ELR (cell line): ENCODE results near the gene MKRN1.
"Not testable (repeated sequence)": the region's sequence is repeated elsewhere in the genome, so short reads cannot be mapped to it uniquely, and the experiment has no call there.

Source experiments
- DNase-seq: peaks from one replicate; pipeline ENCODE4 v3.0.0-alpha.2; 2015; ENCODE audit warnings: low read depth

The MKRN1 gene, protein sequence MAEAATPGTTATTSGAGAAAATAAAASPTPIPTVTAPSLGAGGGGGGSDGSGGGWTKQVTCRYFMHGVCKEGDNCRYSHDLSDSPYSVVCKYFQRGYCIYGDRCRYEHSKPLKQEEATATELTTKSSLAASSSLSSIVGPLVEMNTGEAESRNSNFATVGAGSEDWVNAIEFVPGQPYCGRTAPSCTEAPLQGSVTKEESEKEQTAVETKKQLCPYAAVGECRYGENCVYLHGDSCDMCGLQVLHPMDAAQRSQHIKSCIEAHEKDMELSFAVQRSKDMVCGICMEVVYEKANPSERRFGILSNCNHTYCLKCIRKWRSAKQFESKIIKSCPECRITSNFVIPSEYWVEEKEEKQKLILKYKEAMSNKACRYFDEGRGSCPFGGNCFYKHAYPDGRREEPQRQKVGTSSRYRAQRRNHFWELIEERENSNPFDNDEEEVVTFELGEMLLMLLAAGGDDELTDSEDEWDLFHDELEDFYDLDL

DNA sequence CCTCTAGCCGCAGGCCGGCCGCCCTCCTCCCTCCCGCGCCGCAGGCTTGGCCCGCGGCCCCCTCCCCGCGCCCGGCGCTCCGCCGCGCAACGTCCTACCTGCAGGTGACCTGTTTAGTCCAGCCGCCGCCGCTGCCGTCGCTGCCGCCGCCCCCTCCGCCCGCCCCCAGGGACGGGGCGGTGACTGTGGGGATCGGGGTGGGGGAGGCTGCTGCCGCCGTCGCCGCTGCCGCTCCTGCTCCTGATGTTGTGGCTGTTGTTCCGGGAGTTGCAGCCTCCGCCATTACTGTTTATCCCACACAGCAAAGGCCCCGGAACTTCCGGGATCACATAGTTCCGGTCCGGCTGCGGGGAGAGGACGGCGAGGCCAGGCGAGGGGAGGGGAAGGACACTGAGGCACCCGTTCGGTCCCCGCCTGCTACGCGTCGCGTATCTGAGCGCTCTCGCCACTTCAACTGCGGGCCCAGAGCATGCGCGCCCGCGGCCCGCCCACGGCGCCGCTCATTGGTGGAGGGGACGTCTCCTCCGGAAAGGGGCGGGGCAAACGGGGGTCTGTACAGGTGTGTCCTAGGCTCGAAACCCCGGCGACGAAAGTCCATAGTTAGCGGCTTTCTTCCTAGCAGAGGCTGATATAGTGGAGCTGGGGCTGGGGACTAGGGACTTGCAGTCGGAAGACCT is at the start of gene MKRN1:
Gene MKRN1, minus strand, starts transcription at position 444 of the 677 bp plus-strand sequence. Its CDS starts 161 bp downstream, at position 283.
- DNase-seq = peak; percentile 90

DNA sequence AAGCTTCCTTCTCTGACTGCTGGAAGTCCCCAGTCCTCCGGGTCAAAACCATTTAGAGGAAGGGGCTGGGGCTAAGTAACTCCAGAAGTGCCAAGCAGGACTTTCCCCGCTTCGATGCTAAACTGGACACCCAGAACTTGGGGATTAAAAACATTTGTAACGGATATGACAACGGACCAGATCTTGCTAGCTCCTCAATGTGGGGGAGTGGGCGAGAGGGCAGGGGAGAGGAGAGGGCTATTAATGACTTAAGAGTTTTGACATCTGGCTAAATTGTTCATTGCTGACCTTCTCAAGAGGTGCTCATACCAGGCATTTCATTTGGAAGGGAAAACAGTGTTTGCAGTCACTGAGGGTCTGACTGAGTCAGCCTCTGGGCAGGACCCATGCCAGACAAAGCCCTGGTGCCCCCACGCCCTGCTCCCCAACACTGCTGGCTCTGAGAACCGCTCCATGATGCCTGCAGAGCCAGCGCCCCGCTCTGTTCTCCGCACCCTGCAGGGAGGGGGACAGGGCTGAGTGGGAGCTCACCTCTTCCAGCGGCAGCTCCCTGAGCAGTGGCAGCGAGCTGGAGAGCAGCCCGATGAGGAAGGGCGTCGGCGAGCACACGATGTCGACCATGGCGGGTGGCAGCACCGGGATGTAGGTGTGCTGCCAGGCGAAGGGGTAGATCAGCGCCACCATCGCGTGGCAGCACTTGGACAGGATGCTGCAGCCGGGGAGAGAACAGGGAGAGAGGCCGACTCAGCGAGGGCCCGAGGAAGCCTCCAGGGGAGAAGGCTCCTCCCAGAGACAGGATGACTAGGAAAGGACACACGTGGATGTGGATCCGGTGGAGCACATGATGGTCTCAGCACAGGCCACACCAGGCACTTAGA is 47.7 kb upstream of the MKRN1 start:
- DNase-seq = peak; percentile 15

DNA sequence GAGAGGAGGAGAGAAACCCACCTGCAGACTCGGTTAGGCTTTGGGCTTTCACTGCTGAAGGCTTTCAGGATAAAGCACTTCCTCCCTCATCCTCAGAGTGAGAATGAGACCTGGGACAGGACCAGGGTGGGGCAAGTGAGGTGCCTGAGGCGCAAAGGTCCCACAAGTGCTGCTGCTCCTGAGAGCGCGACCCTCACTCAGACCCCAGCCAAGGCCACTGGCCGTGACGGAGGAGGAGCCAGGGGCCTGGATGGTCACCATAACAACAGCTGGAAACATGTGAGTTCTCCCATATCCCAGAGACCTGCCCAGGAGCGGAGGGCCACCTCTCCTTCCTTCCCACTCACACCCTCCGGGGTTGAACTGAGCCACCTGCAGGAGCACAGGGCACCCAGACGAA is 46.9 kb upstream of the MKRN1 start:
- DNase-seq = no peak

DNA sequence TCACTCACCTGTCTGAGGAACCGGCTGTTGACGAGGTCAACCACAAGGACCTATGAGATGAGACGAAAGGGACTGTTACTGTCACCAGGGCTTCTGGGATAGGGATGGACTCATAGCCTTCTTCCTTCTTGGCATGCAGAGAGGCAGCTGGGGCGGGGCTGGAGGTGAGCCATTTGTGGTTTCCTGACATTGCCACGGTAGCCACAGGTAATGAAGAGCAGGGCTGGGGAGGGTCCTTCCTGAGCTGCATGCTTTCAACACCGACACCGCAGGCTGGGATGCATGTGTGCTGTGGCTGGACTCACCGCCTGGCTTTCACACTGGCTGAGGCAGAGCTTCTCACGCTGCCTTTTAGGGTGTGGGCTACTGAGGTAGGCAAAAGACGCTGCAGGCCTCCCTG is 46.4 kb upstream of the MKRN1 start:
- DNase-seq = peak; percentile 19

DNA sequence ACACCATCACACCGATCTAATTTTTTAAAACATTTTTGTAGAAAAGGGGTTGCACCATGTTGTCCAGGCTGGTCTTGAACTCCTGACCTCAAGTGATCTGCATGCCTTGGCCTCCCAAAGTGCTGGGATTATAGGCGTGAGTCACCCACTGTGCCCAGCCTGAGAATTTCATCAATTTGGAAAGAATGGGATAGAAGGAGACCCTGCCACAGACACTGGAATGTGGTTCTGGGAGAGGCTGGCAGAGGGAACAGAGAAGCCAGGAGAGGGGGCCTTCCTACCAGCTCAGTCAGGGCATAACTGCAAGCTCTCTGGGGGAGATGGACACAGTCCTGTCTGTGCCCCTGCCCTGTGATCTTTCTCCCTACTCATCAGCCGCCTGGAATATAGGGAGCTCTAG is 42.1 kb upstream of the MKRN1 start:
- DNase-seq = no peak

DNA sequence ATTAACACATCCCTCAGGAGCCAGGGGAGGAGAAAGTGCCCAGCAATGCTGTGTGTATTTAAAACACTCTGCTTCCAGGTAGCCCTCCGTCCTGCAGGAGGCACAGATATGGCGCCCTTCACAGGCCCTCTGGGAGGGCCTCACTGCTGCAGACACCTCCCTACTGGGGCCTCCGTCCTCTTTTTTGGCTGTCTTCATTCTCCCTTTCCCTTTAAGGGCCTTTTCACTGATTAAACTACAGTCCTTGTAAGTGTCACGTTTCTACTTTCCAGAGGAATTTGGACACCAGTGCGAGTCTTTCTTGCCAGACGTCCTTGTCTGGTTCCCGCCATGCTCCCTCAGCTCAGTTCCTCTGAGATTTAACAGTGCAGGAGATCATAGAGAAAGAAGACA is 39.7 kb upstream of the MKRN1 start:
- no peak for DNase-seq

DNA sequence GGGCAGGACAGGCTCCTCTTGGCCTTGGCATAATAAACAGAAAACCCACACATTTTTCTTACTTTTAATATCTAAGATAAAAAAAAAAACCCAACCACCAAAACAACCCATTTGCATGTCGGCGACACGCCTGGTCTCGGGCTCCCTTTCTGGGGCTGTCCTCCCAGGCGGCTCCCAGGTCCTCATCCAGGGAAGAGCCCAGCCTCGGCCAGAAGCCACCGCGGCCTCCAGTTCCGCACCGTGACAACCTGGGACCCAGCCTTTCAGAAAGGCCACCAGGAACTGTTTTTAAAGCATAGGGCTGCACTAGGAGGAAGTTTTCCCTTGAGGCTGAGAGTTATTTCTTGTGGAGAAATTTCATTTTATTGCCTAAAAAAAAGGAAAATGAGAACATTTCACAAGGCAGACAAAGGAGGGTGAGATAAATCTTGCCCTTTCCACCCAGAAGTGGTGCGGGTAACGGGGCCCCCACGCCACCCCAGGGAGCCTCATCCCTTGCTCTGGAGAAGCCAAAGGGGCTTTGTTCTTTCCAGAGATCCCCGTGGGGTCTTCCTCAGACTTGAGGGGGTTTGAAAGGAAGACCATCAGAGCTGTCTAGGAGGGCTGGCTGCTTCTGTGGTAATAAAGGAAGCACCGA is 39.2 kb upstream of the MKRN1 start:
- DNase-seq = no peak

DNA sequence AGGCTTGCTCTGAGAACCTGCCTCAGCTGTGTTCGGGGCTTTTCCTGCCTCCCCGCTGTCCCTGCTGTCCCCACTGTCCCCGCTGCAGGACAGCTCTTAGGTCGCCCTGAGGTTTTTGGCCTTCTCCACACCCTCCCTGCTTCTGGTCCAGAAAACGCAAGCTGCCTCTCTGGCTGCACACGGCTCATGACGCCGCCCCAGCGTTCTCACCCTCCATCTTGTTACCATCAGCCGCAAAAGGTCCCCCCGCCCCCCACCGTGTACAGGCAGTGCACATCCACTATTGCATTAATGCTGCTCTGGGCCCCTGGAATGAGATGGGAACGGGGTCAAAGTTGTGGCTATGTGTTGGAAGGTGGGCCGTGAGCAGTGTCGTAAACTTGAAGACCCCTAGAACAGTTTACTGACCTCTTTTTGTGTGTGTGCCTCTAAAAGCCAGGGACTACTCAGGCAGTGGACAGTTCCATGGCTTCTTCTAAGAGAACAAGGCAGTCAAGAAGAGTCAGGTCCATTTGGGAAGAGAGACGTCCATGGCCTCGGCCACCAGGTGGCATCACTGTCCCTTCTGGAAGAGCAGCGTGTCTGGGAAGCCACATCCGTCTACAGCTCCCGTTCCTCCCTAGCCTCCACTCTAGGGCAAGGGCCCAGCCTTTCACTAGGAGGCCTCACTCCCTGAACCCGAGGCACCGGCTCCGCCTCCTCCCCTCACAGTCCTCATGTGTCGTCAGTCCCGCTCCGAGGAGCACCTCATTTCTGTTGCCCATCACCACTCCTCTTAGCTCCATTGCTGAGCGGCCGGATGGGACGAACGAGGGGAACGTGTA is 38.5 kb upstream of the MKRN1 start:
- peak; percentile 92 for DNase-seq

DNA sequence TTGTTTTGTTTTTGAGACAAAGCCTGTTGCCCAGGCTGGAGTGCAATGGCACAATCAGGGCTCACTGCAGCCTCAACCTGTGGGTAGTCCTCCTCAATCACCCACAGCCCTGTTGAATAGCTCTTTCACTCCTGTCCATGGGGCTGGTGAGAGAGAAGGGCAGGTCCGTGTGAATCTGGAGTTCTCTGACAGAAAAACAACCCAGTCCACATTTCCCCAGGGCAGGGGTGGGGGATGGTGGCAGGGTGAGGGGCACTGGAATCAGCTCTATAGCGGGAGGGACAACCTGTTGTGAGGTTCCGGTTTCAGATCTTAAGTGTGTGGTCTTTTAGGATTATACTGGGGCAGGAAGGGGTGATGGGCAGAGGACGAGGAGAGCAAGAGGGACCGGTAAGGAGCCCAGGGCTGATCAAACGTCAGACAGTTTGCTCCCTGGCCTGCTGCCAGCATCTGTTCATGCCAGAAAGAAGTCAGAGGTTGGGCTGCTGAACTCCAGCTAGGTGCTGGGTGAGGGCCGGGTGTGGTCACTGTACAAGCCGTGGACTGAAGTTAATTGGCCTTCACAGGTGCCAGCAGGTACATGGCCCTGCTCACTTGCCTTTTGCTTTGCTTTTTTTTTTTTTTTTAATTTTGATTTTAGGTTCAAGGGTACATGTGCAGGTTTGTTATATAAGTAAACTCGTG is 33.2 kb upstream of the MKRN1 start:
- DNase-seq = peak; percentile 12

DNA sequence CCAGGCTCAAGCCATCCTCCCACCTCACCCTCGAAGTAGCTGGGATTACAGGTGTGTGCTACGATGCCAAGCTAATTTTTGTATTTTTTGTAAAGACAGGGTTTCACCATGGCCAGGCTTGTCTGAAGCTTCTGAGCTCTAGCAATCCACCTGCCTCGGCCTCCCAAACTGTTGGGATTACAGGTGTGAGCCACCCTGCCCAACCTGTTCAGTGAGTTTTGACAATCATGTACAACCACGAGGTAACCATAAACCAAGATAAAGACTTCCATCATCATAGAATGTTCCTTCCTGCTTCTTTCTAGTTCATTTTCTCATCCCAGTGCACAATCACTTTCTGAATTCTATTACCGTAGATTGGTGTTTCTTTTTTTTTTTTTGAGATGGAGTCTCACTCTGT is 30.5 kb upstream of the MKRN1 start:
- DNase-seq = no peak

DNA sequence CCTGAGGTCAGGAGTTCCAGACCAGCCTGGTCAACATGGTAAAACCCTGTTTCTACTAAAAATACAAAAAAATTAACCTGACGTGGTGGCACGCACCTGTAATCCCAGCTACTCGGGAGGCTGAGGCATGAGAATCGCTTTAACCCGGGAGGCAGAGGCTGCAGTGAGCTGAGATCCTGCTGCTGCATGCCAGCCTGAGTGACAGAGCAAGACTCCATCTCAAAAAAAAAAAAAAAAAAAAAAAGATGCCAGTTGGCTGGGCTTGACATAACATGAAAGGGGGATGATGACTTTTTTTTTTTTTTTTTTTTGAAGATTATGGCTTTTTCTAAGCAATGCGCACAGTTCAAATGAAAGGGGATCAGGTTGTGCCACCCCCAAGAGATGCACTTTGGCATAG is 28.3 kb upstream of the MKRN1 start:
- DNase-seq = not testable (repeated sequence)

DNA sequence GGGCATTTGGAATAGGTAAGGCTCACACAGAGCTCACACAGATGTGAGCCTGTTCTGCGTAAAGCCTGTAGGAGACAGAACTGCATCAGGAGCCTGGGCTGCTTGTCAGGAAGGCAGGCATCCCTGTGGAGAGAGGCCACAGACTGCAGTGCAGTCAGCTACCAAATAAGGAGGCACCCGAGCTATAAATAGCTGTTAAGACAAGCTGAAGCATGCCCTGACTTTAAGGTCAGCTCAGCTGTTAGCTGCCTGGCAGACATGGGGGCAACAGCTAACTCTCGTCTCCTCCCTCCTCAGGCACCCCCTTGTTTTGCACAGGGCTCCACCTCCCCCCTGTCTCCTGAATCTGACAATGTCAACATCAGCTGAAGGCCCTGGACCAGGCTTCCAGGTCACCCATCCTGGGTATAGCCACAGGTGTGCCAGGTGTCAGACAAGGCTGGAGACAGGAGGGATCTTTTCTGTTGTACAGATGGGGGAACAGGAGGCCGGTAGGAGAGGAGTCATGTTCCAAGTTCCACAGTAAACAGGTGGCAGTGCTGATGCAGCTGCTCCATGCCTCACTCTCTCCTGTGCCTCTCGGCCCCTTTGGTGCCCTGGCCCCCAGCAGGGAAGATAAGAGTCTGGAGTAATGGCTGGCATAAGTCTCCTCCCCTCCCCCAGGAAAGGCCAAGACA is 27.6 kb upstream of the MKRN1 start:
- peak; percentile 12 for DNase-seq

DNA sequence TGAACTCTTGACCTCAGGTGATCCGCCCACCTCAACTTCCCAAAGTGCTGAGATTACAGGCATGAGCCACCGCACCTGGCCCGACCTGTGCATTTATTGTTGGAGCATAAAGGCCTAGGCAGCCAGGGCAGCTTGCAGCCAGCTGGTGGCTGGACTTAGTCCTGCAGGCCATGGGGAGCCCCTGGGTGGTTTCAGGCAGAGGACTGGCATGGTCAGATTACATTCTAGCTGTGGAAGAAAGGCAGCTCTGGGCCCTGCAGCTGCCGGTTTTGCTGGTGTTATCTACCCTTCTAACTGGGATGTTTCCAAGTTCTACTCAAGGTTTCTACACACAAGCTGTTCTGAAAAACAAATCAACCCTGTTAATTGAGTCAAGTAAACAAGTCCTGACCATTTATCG is 22.7 kb upstream of the MKRN1 start:
- no peak for DNase-seq

DNA sequence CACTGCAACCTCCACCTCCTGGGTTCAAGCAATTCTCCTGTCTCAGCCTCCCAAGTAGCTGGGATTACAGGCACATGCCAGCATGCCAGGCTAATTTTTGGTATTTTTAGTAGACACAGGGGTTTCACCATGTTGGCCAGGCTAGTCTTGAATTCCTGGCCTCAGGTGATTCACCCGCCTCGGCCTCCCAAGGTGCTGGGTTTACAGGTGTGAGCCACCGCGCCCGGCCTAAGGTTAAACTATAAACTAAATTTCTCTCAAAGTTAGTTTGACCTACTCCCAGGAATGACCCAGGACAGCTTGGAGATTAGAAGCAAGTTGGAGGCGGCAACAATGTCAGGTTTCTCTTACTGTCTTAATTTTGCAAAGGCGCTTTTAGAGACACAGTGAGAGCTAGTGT is 18.5 kb upstream of the MKRN1 start:
- DNase-seq = not testable (repeated sequence)

DNA sequence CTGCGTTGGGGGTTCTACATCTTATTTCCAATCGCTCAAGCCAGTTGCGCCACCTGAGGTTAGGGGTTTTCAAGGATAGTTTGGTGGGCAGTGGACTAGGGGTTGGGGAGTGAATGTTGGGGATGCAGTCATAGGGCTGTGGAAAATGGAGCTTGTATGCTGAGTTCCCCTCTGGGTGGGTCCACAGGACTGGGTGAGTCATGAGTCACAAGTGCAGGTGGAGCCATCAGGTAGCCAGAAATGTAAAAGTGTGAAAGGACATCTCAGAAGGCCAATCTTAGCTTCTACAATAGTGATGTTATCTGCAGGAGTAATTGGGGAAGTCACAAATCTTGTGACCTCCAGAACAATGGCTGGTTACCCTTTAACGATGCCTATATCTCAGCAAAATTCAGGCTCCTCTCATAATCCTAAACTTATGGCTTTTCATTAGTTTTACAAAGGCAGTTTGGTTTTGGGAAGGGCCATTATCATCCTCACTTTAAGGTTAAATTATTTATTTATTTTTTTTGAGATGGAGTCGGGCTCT is 18.0 kb upstream of the MKRN1 start:
- DNase-seq = no peak

DNA sequence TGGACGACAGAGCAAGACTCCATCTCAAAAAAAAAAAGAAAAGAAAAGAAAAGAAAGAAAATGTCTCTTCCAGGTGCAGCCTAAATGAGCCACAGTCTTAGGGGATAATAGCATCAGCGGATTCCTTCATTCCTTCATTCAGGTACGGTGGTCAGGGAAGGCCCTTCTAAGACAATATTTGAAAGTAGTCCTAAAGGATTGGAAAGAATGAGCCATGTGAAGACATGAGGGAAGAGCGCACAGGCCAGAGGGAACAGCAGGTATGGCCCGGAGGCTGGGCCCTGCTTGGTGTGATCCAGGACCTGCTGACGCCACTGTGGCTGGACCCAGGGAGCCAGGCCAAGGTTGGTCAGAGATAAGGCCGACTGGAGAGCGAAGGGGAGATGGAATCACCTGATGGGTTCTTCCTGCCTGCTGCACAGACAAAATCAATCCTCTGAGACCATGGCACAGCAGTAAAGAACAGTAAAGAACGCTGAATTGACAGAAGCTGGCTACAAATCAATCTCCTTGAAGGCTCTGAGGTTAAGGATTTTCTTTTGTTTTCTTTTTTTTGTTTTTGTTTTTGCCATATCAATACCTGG is 16.3 kb upstream of the MKRN1 start:
- no peak for DNase-seq

DNA sequence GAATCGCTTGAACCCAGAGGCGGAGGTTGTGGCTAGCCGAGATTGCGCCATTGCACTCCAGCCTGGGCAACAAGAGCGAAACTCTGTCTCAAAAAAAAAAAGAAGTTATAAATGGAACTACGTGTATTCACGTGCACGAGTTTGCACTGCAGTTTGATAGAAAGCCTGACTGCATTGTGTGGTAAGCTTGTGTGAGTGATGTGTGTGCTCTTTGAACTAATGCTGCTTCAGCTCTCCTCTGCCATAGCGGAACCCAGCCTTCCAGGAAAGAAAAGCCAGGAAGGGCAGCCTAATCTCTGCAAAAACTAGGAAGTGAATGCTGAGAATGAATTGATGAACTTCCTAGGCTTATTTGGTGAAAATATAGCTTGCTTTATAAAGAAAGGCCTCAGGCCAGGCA is 15.6 kb upstream of the MKRN1 start:
- DNase-seq = no peak

DNA sequence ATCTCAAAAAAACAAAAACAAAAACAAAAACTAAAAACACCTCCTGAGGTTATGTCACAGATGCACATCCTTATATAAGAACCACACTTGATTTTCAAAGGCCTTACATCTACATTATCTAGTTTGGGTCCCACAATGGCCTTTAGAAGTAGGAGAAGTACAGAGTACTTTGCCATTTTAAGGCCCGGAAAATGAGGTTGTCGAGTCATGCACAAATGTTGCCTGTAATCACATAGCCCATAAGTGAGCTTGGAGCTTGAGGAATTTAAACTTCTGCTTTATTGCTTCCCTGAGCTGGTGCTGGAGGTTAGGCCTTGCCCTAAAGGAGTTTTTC is 9.7 kb upstream of the MKRN1 start:
- no peak for DNase-seq

DNA sequence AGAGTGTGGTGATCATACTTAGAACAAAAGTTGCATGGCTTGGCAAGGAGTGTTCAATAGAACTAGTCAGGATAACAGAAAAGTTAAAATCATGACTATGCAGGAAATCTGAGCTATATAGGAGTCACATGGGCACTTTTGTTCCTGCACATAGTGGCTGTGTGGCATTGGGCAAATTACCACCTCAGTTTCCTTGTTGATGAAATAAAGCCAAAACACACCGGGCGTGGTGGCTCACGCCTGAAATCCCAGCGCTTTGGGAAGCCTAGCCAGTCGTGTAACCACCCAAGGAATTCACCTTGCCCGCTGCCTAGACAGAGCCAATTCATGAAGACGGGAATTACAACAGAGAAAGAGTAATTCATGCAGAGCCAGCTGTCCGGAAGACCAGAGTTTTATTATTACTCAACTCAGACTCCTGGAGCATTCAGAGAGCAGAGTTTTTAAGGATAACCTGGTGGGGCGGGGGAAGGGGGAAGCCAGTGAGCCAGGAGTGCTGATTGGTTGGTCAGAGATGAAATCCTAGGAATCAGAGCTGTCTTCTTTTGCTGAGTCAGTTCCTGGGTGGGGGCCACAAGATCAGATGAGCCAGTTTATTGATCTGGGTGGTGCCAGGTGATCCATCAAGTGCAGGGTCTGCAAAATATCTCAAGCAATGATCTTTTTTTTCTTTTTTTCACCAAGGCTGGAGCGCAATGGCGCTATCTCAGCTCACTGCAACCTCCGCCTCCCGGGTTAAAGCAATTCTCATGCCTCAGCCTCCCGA is 6.4 kb upstream of the MKRN1 start:
- no peak for DNase-seq
